SK-N-SH treated with all-trans-retinoic acid at 6 μM for 48 hours (cell line): ENCODE measurements around the gene TIMM21.

Source experiments
- ATAC-seq: fragments of 200-7000 bp; cut with Tn5 transposase; 3 replicates; pipeline ENCODE4 v1.9.1; 2020; ENCODE audit warnings: mild to moderate bottlenecking, moderate library complexity
- ARNTL ChIP-seq: fragments of 450-650 bp; formaldehyde crosslinking; IDR thresholded peaks from 2 replicates; pipeline ENCODE4 v1.5.0; 2020; ENCODE audit warnings: low read depth, mild to moderate bottlenecking, moderate library complexity, borderline replicate concordance
- CSDC2 ChIP-seq: fragments of 250-450 bp; sonication (Bioruptor Pico); IDR thresholded peaks from 2 replicates; pipeline ENCODE4 v1.5.0; 2020; ENCODE audit warnings: mild to moderate bottlenecking, moderate library complexity
- CSRNP3 ChIP-seq: fragments of 250-450 bp; sonication (Bioruptor Pico); IDR thresholded peaks from 2 replicates; pipeline ENCODE4 v1.5.1; 2021; ENCODE audit warnings: mild to moderate bottlenecking, moderate library complexity
- ESRRG ChIP-seq: fragments of 250-450 bp; sonication (Bioruptor Pico); IDR thresholded peaks from 2 replicates; pipeline ENCODE4 v1.6.1; 2021; ENCODE audit warnings: mild to moderate bottlenecking
- GLIS3 ChIP-seq: fragments of 250-450 bp; sonication (Bioruptor Pico); IDR thresholded peaks from 2 replicates; pipeline ENCODE4 v1.5.0; 2020; ENCODE audit warnings: mild to moderate bottlenecking, moderate library complexity
- PATZ1 ChIP-seq: fragments of 250-450 bp; sonication (Bioruptor Pico); IDR thresholded peaks from 2 replicates; pipeline ENCODE4 v1.8.0; 2020; ENCODE audit warnings: mild to moderate bottlenecking, moderate library complexity, borderline replicate concordance
- POU6F1 ChIP-seq: fragments of 250-450 bp; sonication (Bioruptor Pico); IDR thresholded peaks from 2 replicates; pipeline ENCODE4 v1.8.0; 2021; ENCODE audit warnings: low read depth, mild to moderate bottlenecking, moderate library complexity, borderline replicate concordance
- PPARA ChIP-seq: fragments of 250-450 bp; sonication (Bioruptor Pico); IDR thresholded peaks from 2 replicates; pipeline ENCODE4 v1.5.0; 2020; ENCODE audit warnings: mild to moderate bottlenecking, borderline replicate concordance
- RARB ChIP-seq: fragments of 250-450 bp; sonication (Bioruptor Pico); IDR thresholded peaks from 2 replicates; pipeline ENCODE4 v1.8.0; 2021; ENCODE audit warnings: mild to moderate bottlenecking, moderate library complexity
- SNAI2 ChIP-seq: fragments of 250-450 bp; sonication (Bioruptor Pico); IDR thresholded peaks from 2 replicates; pipeline ENCODE4 v1.5.0; 2020; ENCODE audit warnings: mild to moderate bottlenecking, moderate library complexity
- TCF4 ChIP-seq: fragments of 250-450 bp; sonication (Bioruptor Pico); IDR thresholded peaks from 2 replicates; pipeline ENCODE4 v1.8.0; 2021; ENCODE audit warnings: mild to moderate bottlenecking, moderate library complexity, borderline replicate concordance
- TOX ChIP-seq: fragments of 250-450 bp; sonication (Bioruptor Pico); IDR thresholded peaks from 2 replicates; pipeline ENCODE4 v1.8.0; 2021; ENCODE audit warnings: mild to moderate bottlenecking, moderate library complexity, borderline replicate concordance
- TSHZ2 ChIP-seq: fragments of 250-450 bp; sonication (Bioruptor Pico); IDR thresholded peaks from 2 replicates; pipeline ENCODE4 v1.5.0; 2020; ENCODE audit warnings: mild to moderate bottlenecking, moderate library complexity
- ZC3H10 ChIP-seq: fragments of 250-450 bp; sonication (Bioruptor Pico); IDR thresholded peaks from 2 replicates; pipeline ENCODE4 v1.5.1; 2021; ENCODE audit warnings: mild to moderate bottlenecking, moderate library complexity
- ZFP3 ChIP-seq: fragments of 250-450 bp; sonication (Bioruptor Pico); IDR thresholded peaks from 2 replicates; pipeline ENCODE4 v1.5.0; 2020; ENCODE audit warnings: mild to moderate bottlenecking, moderate library complexity
- ZFP30 ChIP-seq: fragments of 450-650 bp; formaldehyde crosslinking; IDR thresholded peaks from 2 replicates; pipeline ENCODE4 v1.5.0; 2022; ENCODE audit warnings: mild to moderate bottlenecking, moderate library complexity
- ZNF565 ChIP-seq: fragments of 450-650 bp; formaldehyde crosslinking; conservative IDR thresholded peaks from 2 replicates; pipeline ENCODE4 v1.5.0; 2020; ENCODE audit warnings: low read depth, mild to moderate bottlenecking, moderate library complexity
- ZNF70 ChIP-seq: fragments of 450-650 bp; formaldehyde crosslinking; IDR thresholded peaks from 2 replicates; pipeline ENCODE4 v1.5.0; 2020; ENCODE audit warnings: mild to moderate bottlenecking, moderate library complexity
- ZNF8 ChIP-seq: fragments of 450-650 bp; formaldehyde crosslinking; IDR thresholded peaks from 2 replicates; pipeline ENCODE4 v1.5.0; 2020; ENCODE audit warnings: mild to moderate bottlenecking, moderate library complexity

TIMM21 gene

GRCh38 chr18:74110149-74110548 is 38.2 kb upstream of the TIMM21 start:
- no peak for TF ChIP-seq ESRRG (CRISPR knock-in tag)
- no peak for TF ChIP-seq ZNF565 (CRISPR knock-in tag)
- no peak for TF ChIP-seq PATZ1 (CRISPR knock-in tag)
- TF ChIP-seq ZFP30 (CRISPR knock-in tag): no peak
- no peak for TF ChIP-seq TSHZ2 (CRISPR knock-in tag)
- no peak for TF ChIP-seq TOX (CRISPR knock-in tag)
- no peak for TF ChIP-seq ZC3H10 (CRISPR knock-in tag)
- no peak for TF ChIP-seq ZNF70 (CRISPR knock-in tag)
- no peak for TF ChIP-seq CSDC2 (CRISPR knock-in tag)
- no peak for TF ChIP-seq PPARA (CRISPR knock-in tag)
- TF ChIP-seq ARNTL: no peak
- TF ChIP-seq POU6F1: no peak
- no peak for TF ChIP-seq ZFP3
- TF ChIP-seq TCF4 (CRISPR knock-in tag): no peak
- no peak for TF ChIP-seq ZNF8 (CRISPR knock-in tag)
- TF ChIP-seq SNAI2 (CRISPR knock-in tag): no peak
- no peak for ATAC-seq

GRCh38 chr18:74110976-74111375 is 37.3 kb upstream of the TIMM21 start:
- TF ChIP-seq CSDC2 (CRISPR knock-in tag): no peak
- TF ChIP-seq TOX (CRISPR knock-in tag): no peak
- no peak for TF ChIP-seq CSRNP3 (CRISPR knock-in tag)
- no peak for TF ChIP-seq TCF4 (CRISPR knock-in tag)
- TF ChIP-seq TSHZ2 (CRISPR knock-in tag): no peak
- no peak for TF ChIP-seq ZNF565 (CRISPR knock-in tag)
- no peak for TF ChIP-seq PATZ1 (CRISPR knock-in tag)
- no peak for TF ChIP-seq ZFP3
- TF ChIP-seq GLIS3 (CRISPR knock-in tag): no peak
- TF ChIP-seq RARB (CRISPR knock-in tag): no peak
- TF ChIP-seq ZNF70 (CRISPR knock-in tag): no peak
- no peak for ATAC-seq
